NCI-H510A (cell line): ENCODE measurements around the gene SOCS3.

Source experiments
- DNase-seq: peaks from one replicate; lab custom pipeline; 2025; lab: John Stamatoyannopoulos, UW

The SOCS3 gene

DNA sequence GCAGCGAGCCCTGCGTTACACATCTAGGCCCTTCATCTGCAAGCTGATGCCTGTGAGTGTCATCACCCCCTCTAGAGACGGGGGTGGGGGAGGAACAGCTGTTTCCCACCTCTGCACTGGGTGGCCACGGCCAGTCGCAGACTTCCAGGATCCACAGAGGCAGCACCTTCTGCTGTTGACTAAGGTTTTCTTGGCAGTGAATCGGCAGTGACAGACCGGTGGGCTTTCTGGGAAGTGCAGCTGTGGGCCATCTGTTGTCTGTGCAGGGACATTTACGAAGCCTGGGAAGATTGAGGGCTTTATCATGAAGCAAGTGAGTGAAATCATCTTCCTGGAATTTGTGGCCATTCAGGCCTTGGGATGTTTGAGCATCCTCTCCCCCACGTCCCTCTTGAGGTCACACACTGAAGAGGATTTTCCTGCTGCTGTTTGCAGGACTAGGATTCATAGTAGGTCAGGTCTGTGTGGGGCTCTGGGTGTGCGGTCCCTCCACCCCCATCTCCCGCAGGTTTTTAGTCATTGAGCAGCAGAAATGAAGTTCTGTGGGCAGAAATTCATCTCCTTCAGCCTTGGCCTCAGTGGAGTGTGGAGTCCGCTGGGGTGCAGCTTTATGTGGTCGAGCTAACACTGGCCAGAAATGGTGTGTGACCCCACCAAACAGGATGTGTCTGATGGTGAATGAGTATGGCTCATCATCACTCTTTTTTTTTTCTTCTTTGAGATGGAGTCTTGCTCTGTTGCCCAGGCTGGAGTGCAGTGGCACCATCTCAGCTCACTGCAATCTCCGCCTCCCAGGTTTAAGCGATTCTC lies 30.6 kb upstream of the SOCS3 start:
- no peak for DNase-seq

DNA sequence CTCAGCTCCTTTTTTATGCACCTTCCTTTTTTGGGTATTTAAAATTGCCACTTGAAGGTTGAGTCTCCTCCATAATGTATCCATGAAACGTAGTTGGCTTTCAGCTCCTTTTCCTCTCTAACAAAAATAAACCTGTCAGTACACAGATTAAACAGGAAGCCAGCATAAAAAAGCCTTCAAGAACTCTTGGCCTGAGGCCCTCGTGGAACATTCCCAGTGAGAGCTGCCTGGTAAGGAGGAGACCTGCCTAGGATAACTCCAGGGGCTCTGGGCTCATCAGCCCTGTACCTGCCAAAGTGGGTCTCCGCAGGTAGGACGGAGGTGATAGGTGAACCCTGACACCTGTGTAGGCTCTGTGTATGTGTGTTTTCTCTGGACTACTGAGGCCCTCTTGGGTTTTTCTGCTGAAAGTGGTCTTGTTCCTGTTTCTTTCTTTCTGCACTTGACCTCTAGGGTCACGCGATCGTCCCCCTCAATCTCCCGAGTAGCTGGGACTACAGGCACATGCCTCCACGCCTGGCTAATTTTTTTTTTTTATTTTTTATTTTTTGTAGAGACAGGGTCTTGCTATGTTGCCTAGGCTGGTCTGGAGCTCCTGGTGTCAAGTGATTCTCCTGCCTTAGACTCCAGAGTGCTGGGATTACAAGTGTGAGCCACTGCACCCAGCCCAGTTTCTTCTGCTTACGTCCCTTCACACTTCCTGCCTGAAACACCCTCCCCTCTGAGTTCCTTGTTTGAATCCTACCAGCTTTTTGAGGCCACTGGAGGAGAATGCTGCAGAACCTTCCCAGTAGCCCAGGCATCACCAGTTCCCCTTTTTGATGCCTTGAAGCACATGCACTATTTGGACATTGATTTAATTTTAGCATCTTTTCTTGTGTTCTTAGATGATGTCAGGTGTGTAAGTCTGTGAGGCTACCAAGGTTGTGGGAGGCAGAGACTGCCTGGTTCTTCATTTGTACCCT lies 28.4 kb upstream of the SOCS3 start:
- no peak for DNase-seq

DNA sequence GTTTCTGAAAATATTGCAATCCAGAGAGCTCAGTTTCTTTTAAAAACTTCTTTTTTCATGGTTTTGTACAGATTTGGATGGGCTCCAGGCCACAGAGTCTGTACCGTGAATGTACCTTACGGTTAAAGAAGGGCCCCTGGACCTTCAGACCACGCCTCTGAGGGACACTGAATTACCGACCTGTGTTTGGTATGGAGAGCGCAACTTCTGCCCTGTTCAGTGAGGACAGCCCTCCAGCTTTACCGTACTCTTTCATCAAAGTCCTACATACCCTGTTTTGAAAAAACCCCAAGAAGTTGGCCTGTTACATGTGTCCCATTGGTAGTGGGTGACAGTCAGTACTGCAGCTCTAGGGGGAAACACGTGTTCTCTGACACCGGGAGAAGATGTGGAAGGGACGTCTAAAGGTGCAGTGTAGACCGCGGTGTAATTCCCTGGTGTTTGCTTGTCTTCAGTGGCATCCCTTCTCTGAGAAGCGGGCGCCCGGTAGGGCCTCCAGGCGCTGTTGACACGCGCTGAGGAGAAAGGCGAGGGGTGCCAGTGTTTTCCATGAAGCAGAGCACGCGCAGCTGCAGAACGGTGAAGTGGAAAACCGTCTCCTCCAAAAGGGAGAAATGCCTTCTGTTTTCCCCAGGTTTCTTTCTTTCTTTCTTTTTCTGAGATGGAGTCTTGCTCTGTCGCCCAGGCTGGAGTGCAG lies 24.8 kb upstream of the SOCS3 start:
- DNase-seq = no peak

DNA sequence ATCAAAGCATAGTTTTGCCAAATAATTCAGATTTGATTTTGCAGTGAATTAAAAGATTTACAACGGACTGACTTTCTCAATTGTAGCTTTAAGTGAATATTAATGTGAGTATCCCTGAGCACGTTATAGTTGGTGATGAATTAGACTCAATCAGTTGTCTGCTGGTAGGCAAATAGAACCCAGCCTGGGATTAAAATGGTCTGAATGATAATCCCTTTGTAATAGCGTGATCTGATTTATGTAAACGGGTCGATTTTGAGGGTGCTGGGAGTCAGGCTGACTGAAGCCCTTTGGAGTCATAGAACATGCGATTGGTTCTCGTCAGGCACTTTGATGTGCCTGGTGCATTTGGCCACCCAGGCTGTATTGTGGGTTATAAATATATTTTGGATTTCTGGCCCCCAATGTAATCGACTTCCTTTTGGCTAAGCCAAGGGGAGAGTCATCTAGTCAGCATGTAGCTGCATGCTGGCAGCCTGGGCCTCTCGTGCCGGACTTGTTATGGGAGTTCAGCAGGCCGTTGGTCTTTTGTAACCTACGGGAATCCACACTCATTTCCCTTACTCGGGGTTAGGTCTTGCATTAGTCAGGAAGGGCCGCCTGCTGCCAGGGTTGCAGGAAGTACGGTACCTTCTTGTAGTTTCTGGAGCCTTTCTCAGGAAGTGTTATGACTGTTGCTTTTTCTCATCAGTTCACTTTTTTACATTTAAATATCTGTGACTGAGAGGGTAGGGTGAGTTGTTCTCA lies 24.0 kb upstream of the SOCS3 start:
- no peak for DNase-seq

DNA sequence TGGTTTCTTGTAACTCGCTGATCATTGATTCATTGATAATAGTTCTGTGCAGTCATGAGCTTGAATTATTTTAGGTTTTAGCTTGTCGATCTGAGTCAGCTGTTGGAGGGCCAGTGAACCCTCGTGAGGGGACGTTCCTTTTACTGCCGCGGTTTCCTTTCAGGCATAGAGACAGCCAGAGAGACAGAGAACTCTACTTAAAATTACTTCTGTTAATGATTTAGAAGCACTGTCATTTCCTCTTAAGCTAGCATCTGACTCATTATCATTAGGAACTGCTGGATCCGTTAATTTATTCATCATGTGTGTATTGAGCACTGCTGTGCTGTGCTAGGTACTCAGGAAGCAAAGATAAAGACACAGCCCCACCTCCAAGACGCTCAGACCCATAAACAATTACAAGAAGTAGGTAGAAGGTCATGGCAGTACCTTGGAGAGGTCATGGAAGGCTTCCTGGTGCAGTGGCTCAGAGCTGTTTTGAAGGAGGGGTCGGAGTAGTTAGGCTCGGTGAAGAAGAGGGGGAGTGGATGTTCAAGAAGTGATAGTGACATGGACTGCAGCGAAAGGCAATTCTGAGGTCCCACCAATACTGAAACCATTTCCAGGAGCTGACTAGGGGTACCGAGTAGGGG lies 21.8 kb upstream of the SOCS3 start:
- DNase-seq = no peak

- no peak for DNase-seq
These were observed 20.5 kb upstream of the SOCS3 start for GRCh38 chr17:78380370-78380769.

DNA sequence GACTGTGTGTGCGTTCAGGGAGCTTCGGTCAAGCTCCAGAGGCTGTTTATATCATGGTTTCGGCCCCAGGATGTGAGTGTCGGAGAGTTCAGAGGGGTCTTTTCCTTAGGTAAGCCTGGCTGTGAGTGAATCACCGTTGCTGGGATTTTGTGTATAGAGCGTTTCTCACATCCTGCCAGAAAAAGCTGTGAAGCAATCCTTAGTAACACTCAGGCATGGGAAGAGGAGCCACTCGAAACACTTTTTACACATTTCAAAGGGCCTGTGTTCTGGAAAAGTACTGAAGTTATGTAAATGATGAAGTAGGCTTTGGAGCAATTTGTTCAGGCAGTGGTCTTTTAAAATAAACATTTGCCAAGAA lies 19.2 kb upstream of the SOCS3 start:
- no peak for DNase-seq

- peak; percentile 49 for DNase-seq
These were observed 18.6 kb upstream of the SOCS3 start, which contains the start of gene PGS1 for GRCh38 chr17:78378225-78379130. Gene PGS1 (plus strand): TSS chr17:78378649. CDS start chr17:78378666, 17 bp downstream.

- DNase-seq = no peak
These were observed 18.0 kb upstream of the SOCS3 start for GRCh38 chr17:78377858-78378224.

DNA sequence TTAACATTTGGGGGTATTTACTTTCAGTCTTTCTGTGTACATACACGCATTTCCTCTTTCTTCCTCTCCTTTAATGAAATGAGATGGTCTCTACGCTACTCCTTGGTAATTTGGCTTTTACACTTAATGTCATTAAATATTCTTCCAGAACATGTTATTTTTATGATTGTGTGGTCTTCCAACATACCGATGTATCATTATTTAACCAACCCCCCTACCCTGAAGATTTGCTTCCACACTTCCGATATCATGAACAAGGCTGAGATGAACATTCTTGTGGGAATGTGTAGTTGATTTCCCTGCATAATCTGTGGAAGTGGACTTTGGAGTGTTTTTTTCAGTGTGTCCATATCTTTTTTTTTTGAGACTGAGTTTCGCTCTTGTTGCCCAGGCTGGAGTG lies 16.3 kb upstream of the SOCS3 start:
- no peak for DNase-seq

GRCh38 chr17:78375401-78376151 lies 15.7 kb upstream of the SOCS3 start:
- no peak for DNase-seq

- no peak for DNase-seq
These were observed 14.9 kb upstream of the SOCS3 start for GRCh38 chr17:78374631-78375274.

DNA sequence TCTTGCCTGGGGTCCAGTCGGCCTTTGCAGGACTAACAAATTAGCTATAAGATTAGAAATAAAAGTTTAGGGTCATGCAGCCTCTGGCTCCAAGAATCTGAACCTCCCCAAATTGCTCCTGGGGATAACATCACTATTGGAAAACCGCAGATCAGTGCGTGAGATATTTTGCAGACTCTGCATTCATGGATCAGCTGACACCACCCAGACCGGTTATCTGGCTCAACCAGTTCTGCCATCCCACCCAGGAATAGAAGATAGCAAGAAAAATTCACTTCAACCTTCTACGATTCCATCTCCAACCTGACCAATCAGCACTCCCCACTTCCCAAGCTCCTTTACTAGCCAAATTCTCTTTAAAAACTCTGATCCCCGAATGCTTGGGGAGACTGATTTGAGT lies 14.3 kb upstream of the SOCS3 start:
- DNase-seq = no peak

GRCh38 chr17:78372841-78373240 lies 13.0 kb upstream of the SOCS3 start:
- DNase-seq = no peak

- no peak for DNase-seq
These were observed 11.2 kb upstream of the SOCS3 start for GRCh38 chr17:78371056-78371455.

DNA sequence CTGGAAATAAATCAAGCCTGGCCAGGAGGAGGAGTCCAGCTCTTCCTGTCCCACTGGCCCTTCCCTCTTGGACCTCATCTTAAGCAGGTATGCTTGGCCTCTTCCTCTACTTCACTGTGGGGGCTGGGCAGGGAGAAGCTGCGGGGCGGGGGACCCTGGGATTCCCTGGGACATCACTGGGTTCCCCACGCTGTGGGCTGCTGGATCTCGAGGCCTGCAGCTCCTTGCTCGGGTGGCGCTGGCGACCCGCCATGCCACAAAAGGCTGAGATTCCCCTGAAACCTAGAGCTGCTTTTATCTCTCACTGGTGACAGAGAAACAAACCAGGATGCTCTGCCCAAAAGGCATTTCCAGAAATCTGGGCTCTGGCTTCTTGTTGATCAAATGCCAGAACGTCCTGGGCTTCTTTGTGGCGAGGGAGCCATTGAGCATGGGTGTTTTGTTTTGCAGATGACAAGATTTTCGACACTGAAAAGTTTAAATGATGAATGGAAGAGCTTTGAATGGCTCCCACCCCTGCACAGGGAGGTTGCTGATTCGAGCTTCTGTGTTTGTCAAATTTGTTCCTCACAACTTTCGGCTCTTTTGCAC lies 10.0 kb upstream of the SOCS3 start:
- no peak for DNase-seq

GRCh38 chr17:78368854-78369495 lies 9.1 kb upstream of the SOCS3 start:
- DNase-seq = no peak

- DNase-seq = no peak
These were observed 8.5 kb upstream of the SOCS3 start for GRCh38 chr17:78368348-78368747.
